ENCODE results near the gene RFX2.
A peak's percentile ranks its signal among the peaks of the same experiment; 100 is the strongest.

The RFX2 gene

GRCh38 chr19:6098574-6098973 lies 11.7 kb downstream of the RFX2 start:
- no peak overlapping the region for H3K4me3 ChIP-seq (ENCODE audit: low read depth, low read length)
- ChIA-PET POLR2A (no interaction called here), CTCF (interaction anchor here (0.6 to 2.0 kb wide), 4 partner anchors 10 to 76 kb away, joined by 3 to 5 read pairs (median 4); no protein-coding TSS in a partner anchor)
- no peak for TF ChIP-seq CTCF (IDR thresholded peaks at IDR 0.05; ENCODE audit: insufficient read depth, low read length, missing control alignments)
- no peak for DNase-seq (ENCODE audit: low read depth, low spot score)

- CTCF ChIA-PET = interaction anchor here (1.2 to 2.0 kb wide), 3 partner anchors 11 to 76 kb away, joined by 4 to 5 read pairs (median 5); no protein-coding TSS in a partner anchor
- no peak for TF ChIP-seq CTCF (IDR thresholded peaks at IDR 0.05; ENCODE audit: insufficient read depth, low read length, missing control alignments)
- H3K4me3 ChIP-seq (ENCODE audit: low read depth, low read length) = no peak overlapping the region
- no peak for DNase-seq (ENCODE audit: low read depth, low spot score)
- POLR2A ChIA-PET = no interaction called here
Observed at GRCh38 chr19:6097911-6098310, 12.4 kb downstream of the RFX2 start.

GRCh38 chr19:6095760-6096159 lies 14.5 kb downstream of the RFX2 start:
- POLR2A ChIA-PET = no interaction called here
- CTCF ChIA-PET = no interaction called here
- TF ChIP-seq CTCF (IDR thresholded peaks at IDR 0.05; ENCODE audit: insufficient read depth, low read length, missing control alignments) = no peak
- no peak for DNase-seq (ENCODE audit: low read depth, low spot score)
- no peak overlapping the region for H3K4me3 ChIP-seq (ENCODE audit: low read depth, low read length)

GRCh38 chr19:6092329-6093286 lies 17.7 kb downstream of the RFX2 start:
- peak overlapping the region; percentile 48 for H3K4me3 ChIP-seq (ENCODE audit: low read depth, low read length)
- DNase-seq (ENCODE audit: low read depth, low spot score) = no peak
- CTCF ChIA-PET = interaction anchor here (1.1 to 1.6 kb wide), 3 partner anchors 10 to 45 kb away, joined by 4 to 6 read pairs (median 5); no protein-coding TSS in a partner anchor
- no peak for TF ChIP-seq CTCF (IDR thresholded peaks at IDR 0.05; ENCODE audit: insufficient read depth, low read length, missing control alignments)
- POLR2A ChIA-PET = interaction anchor here (0.5 to 1.3 kb wide), 4 partner anchors 9 to 266 kb away, joined by 4 to 6 read pairs (median 4); no protein-coding TSS in a partner anchor

- ChIA-PET CTCF (interaction anchor here (1.1 to 1.6 kb wide), 3 partner anchors 11 to 44 kb away, joined by 4 to 6 read pairs (median 5); no protein-coding TSS in a partner anchor), POLR2A (interaction anchor here (0.5 to 1.3 kb wide), 3 partner anchors 9 to 267 kb away, joined by 4 to 6 read pairs (median 5); no protein-coding TSS in a partner anchor)
- peak overlapping the region; percentile 48 for H3K4me3 ChIP-seq (ENCODE audit: low read depth, low read length)
- DNase-seq (ENCODE audit: low read depth, low spot score) = no peak
- no peak for TF ChIP-seq CTCF (IDR thresholded peaks at IDR 0.05; ENCODE audit: insufficient read depth, low read length, missing control alignments)
Observed at GRCh38 chr19:6091771-6092291, 18.5 kb downstream of the RFX2 start.

- ChIA-PET CTCF (interaction anchor here (1.3 kb wide), 1 partner anchor 18 kb away, joined by 3 read pairs; no protein-coding TSS in a partner anchor), POLR2A (no interaction called here)
- DNase-seq (ENCODE audit: low read depth, low spot score) = no peak
- TF ChIP-seq CTCF (IDR thresholded peaks at IDR 0.05; ENCODE audit: insufficient read depth, low read length, missing control alignments) = no peak
- no peak overlapping the region for H3K4me3 ChIP-seq (ENCODE audit: low read depth, low read length)
Observed at GRCh38 chr19:6090634-6091033, 19.7 kb downstream of the RFX2 start.
